ENCODE data around the gene NMNAT1. TPM values are rescaled to one million over a fixed set of nuclear protein-coding genes. Genes with fewer than 3 reads are reported as not detected.
"Not testable (repeated sequence)": the region's sequence is repeated elsewhere in the genome, so short reads cannot be mapped to it uniquely, and the experiment has no call there.

The NMNAT1 gene
- total RNA-seq, 1 experiment from 2014 or later = 7.3 TPM

DNA sequence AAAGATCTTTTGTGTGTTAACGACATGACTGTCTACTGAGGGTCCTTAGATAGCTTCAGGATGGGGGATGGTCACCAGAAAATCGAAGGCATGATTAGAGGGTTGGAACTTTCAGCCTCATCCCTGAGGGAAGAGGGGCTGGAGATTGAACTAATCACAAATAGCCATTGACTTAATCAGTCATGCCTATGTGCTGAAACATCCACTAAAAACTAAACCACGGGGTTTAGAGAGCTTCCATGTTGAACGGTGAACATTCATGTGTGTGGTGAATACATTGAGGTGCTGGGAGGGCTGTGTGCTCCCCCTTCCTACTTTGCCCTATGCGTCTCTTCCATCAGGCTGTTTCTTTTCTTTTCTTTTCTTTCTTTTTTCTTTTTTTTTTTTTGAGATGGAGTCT, 70.7 kb downstream of the NMNAT1 start:
- intact Hi-C loops (cut with micrococcal nuclease) = no loop called here
- Histone ChIP-seq H4K20me1 (ENCODE audit: low read length) (no peaks in the 10 kb centered on the region), H3K9me3 (ENCODE audit: low read length) (no peaks in the 10 kb centered on the region), H3K27me3 (ENCODE audit: low read length) (no peaks in the 10 kb centered on the region), H3K36me3 (ENCODE audit: low read depth, low read length) (no peaks in the 10 kb centered on the region), H3F3A (ENCODE audit: low read length, unreplicated experiment) (no peaks in the 10 kb centered on the region), H2AFZ (ENCODE audit: low read length) (no peak overlapping the region), H3K79me2 (ENCODE audit: low read length) (no peaks in the 10 kb centered on the region), H3K9me2 (replicated peaks; ENCODE audit: low read length) (no peaks in the 10 kb centered on the region), H3K4me2 (ENCODE audit: low read length) (no peak overlapping the region), H3K4me1 (ENCODE audit: insufficient read depth, low read length) (peaks cover 10% of the 10 kb centered on the region), H3K4me3 (ENCODE audit: low read length) (no peak overlapping the region), H3K9ac (ENCODE audit: low read length) (no peak overlapping the region), H3K27ac (ENCODE audit: low read length) (no peak overlapping the region)
- no TSS peak for BruUV-seq (replicated peaks)
- no peak for DNase-seq
- ATAC-seq = no peak
- ChIA-PET CTCF (no interaction called here), POLR2A (ENCODE audit: unreplicated experiment) (no interaction called here)
- TF ChIP-seq EZH2phosphoT487 (IDR thresholded peaks at IDR 0.05; ENCODE audit: borderline replicate concordance, low read length) (no peak), EZH2 (IDR thresholded peaks at IDR 0.05; ENCODE audit: low read length, unreplicated experiment) (no peak)
- TF ChIP-seq, protein P1, sequence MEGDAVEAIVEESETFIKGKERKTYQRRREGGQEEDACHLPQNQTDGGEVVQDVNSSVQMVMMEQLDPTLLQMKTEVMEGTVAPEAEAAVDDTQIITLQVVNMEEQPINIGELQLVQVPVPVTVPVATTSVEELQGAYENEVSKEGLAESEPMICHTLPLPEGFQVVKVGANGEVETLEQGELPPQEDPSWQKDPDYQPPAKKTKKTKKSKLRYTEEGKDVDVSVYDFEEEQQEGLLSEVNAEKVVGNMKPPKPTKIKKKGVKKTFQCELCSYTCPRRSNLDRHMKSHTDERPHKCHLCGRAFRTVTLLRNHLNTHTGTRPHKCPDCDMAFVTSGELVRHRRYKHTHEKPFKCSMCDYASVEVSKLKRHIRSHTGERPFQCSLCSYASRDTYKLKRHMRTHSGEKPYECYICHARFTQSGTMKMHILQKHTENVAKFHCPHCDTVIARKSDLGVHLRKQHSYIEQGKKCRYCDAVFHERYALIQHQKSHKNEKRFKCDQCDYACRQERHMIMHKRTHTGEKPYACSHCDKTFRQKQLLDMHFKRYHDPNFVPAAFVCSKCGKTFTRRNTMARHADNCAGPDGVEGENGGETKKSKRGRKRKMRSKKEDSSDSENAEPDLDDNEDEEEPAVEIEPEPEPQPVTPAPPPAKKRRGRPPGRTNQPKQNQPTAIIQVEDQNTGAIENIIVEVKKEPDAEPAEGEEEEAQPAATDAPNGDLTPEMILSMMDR (conservative IDR thresholded peaks at IDR 0.05; ENCODE audit: low read depth, low read length) = no peak

DNA sequence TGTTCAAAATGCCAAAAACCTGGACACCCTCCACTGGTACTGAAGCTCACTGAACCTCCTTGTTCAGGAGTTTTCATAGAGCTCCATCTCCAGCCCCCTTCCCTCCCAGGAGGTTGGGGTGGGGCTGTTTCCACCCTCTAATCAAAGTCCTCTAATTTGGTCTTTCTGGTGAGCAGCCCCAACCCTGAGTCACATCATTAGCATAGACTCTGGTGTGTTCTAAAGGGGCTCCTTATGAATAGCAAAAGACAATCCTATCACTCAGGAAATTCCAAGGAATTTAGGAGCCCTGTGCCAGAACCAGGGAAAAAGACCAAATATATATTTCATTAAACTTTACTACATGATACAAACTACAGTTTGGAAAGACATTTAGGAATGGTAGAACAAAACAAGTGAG, 76.3 kb downstream of the NMNAT1 start:
- DNase-seq (no peak), ATAC-seq (no peak)
- intact Hi-C loops (cut with micrococcal nuclease) = no loop called here
- CTCF ChIA-PET = no interaction called here
- TF ChIP-seq, protein P1 (conservative IDR thresholded peaks at IDR 0.05; ENCODE audit: low read depth, low read length) = no peak
- TF ChIP-seq EZH2phosphoT487 (IDR thresholded peaks at IDR 0.05; ENCODE audit: borderline replicate concordance, low read length) (no peak), EZH2 (IDR thresholded peaks at IDR 0.05; ENCODE audit: low read length, unreplicated experiment) (no peak)
- no peaks in the 10 kb centered on the region for H3K9me3 ChIP-seq (ENCODE audit: low read length)
- no peak overlapping the region for H3K4me3 ChIP-seq (ENCODE audit: low read length)
- BruUV-seq (replicated peaks) = no TSS peak
- POLR2A ChIA-PET (ENCODE audit: unreplicated experiment) = no interaction called here
- no peak overlapping the region for H3K9ac ChIP-seq (ENCODE audit: low read length)
- H3K4me1 ChIP-seq (ENCODE audit: insufficient read depth, low read length) = peaks cover 11% of the 10 kb centered on the region
- H3K36me3 ChIP-seq (ENCODE audit: low read depth, low read length) = no peaks in the 10 kb centered on the region
- no peaks in the 10 kb centered on the region for H3K27me3 ChIP-seq (ENCODE audit: low read length)
- H3K27ac ChIP-seq (ENCODE audit: low read length) = no peak overlapping the region
- no peak overlapping the region for H3K4me2 ChIP-seq (ENCODE audit: low read length)
- no peaks in the 10 kb centered on the region for H3F3A ChIP-seq (ENCODE audit: low read length, unreplicated experiment)
- H3K9me2 ChIP-seq (replicated peaks; ENCODE audit: low read length) = no peaks in the 10 kb centered on the region
- no peaks in the 10 kb centered on the region for H4K20me1 ChIP-seq (ENCODE audit: low read length)
- H3K79me2 ChIP-seq (ENCODE audit: low read length) = no peaks in the 10 kb centered on the region
- H2AFZ ChIP-seq (ENCODE audit: low read length) = no peak overlapping the region

DNA sequence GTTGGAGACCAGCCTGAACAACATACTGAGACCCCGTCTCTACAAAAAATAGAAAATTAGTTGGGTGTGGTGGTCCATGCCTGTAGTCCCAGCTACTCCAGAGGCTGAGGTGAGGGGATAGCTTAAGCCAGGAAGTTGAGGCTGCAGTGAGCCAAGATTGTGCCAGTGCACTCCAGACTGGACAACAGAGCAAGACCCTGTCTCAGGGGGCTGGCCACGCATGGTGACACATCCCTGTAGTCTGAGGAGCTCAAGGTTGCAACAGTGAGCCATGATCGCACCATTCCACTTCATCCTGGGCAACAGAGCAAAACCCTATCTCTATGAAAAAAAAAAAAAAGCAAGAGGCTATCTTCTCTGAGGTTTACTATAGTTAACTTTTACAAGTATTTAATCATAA, 76.8 kb downstream of the NMNAT1 start:
- Histone ChIP-seq H3K9me3 (ENCODE audit: low read length) (no peaks in the 10 kb centered on the region), H3K4me3 (ENCODE audit: low read length) (no peak overlapping the region), H3K27me3 (ENCODE audit: low read length) (no peaks in the 10 kb centered on the region), H3K4me1 (ENCODE audit: insufficient read depth, low read length) (peaks cover 11% of the 10 kb centered on the region), H3K79me2 (ENCODE audit: low read length) (no peaks in the 10 kb centered on the region), H3K36me3 (ENCODE audit: low read depth, low read length) (no peaks in the 10 kb centered on the region), H3K4me2 (ENCODE audit: low read length) (no peak overlapping the region), H3K27ac (ENCODE audit: low read length) (no peak overlapping the region), H3K9me2 (replicated peaks; ENCODE audit: low read length) (no peaks in the 10 kb centered on the region), H3F3A (ENCODE audit: low read length, unreplicated experiment) (no peaks in the 10 kb centered on the region), H4K20me1 (ENCODE audit: low read length) (no peaks in the 10 kb centered on the region), H2AFZ (ENCODE audit: low read length) (no peak overlapping the region), H3K9ac (ENCODE audit: low read length) (no peak overlapping the region)
- intact Hi-C loops (cut with micrococcal nuclease) = no loop called here
- ATAC-seq (no peak), DNase-seq (no peak)
- no TSS peak for BruUV-seq (replicated peaks)
- TF ChIP-seq, protein P1 (conservative IDR thresholded peaks at IDR 0.05; ENCODE audit: low read depth, low read length) = no peak
- TF ChIP-seq EZH2phosphoT487 (IDR thresholded peaks at IDR 0.05; ENCODE audit: borderline replicate concordance, low read length) (no peak), EZH2 (IDR thresholded peaks at IDR 0.05; ENCODE audit: low read length, unreplicated experiment) (no peak)
- ChIA-PET CTCF (no interaction called here), POLR2A (ENCODE audit: unreplicated experiment) (no interaction called here)

DNA sequence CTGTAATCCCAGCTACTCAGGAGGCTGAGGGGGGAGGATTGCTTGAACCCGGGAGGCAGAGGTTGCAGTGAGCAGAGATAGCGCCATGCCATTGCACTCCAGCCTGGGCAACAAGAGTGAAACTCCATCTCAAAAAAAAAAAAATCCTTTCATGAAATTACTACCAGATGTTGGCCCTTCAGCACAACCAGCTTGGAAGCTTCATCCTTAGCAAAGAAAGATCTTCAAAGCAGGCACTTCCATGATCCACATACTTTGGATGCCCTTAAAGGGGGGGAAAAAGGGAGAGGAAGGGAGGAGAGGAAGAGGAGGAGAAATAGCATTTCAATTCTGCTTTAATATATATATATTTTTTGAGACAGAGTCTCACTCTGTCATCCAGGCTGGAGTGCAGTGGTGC, 77.4 kb downstream of the NMNAT1 start:
- intact Hi-C loops (cut with micrococcal nuclease); CTCF ChIA-PET; H4K20me1 ChIP-seq (ENCODE audit: low read length); H2AFZ ChIP-seq (ENCODE audit: low read length); H3K9me2 ChIP-seq (replicated peaks; ENCODE audit: low read length); H3F3A ChIP-seq (ENCODE audit: low read length, unreplicated experiment); ATAC-seq; H3K9ac ChIP-seq (ENCODE audit: low read length); H3K9me3 ChIP-seq (ENCODE audit: low read length); H3K4me2 ChIP-seq (ENCODE audit: low read length); H3K27me3 ChIP-seq (ENCODE audit: low read length); H3K36me3 ChIP-seq (ENCODE audit: low read depth, low read length); H3K79me2 ChIP-seq (ENCODE audit: low read length); DNase-seq; H3K4me3 ChIP-seq (ENCODE audit: low read length); BruUV-seq (replicated peaks); H3K27ac ChIP-seq (ENCODE audit: low read length): not testable (repeated sequence)
- POLR2A ChIA-PET (ENCODE audit: unreplicated experiment) = interaction anchor here (0.6 kb wide), 1 partner anchor 35 kb away, joined by 3 read pairs; no protein-coding TSS in a partner anchor
- peaks cover 11% of the 10 kb centered on the region for H3K4me1 ChIP-seq (ENCODE audit: insufficient read depth, low read length)
